Measurements from ENCODE around the gene DNAJC2.

Gene DNAJC2

DNA sequence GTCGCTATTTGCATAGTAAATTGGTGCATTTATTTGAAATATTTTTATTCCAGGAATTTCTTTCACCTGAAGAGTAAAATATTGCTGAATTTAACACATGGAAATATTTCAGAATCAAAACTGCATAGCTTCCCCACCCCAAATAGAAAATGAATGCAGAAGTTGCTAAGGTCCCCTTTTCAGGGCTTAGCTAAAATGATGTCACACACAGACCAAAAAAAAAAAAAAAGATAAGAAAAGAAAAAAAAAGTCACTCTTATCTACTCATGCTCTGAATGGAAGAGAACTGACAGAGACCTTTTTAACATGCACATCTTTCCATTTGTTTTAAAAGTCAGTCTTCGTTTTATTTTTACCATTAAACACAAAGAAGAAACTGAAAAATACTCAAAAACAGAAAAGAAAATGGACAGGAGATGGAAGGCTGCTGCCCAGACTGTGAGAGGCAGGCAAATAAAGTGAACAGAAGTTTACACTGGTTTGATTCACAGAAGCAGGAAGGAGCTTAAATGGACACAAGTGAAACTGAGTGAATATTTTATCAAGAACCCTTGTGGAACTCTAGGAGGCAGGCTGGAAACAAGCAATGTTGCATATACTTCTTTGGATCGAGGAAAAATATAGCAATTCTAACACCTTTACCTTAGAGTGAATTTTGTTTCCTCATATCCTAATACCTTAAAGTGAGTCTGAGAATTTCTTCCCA, 34.9 kb upstream of the DNAJC2 start:
- Histone ChIP-seq H3K4me3 (ENCODE audit: low read depth in 1 of 2, low read length in 2 of 2) (no peak overlapping the region), H3K27ac (ENCODE audit: low read depth, low read length) (no peak overlapping the region), H3K9ac (ENCODE audit: low read depth in 1 of 2, low read length in 2 of 2) (no peak overlapping the region), H3K4me1 (ENCODE audit: control insufficient read depth in 1 of 2, insufficient read depth in 2 of 2, low read length in 2 of 2) (no peaks in the 10 kb centered on the region), H3K27me3 (ENCODE audit: control insufficient read depth in 1 of 2, insufficient read depth in 2 of 2, low read length in 2 of 2) (no peaks in the 10 kb centered on the region), H3K9me3 (ENCODE audit: control insufficient read depth in 1 of 2, low read length in 2 of 2) (no peaks in the 10 kb centered on the region), H3K36me3 (ENCODE audit: control insufficient read depth in 1 of 2, insufficient read depth in 2 of 2, low read length in 2 of 2) (no peaks in the 10 kb centered on the region)

- no peak overlapping the region for H3K27ac ChIP-seq (ENCODE audit: low read depth, low read length)
- H3K4me3 ChIP-seq (ENCODE audit: low read depth in 1 of 2, low read length in 2 of 2) = no peak overlapping the region
- H3K9me3 ChIP-seq (ENCODE audit: control insufficient read depth in 1 of 2, low read length in 2 of 2) = no peaks in the 10 kb centered on the region
- H3K4me1 ChIP-seq (ENCODE audit: control insufficient read depth in 1 of 2, insufficient read depth in 2 of 2, low read length in 2 of 2) = no peaks in the 10 kb centered on the region
- H3K27me3 ChIP-seq (ENCODE audit: control insufficient read depth in 1 of 2, insufficient read depth in 2 of 2, low read length in 2 of 2) = no peaks in the 10 kb centered on the region
- peaks cover 5 to 6% of the 10 kb centered on the region in 2 donors for H3K36me3 ChIP-seq (ENCODE audit: control insufficient read depth in 1 of 2, insufficient read depth in 2 of 2, low read length in 2 of 2)
- no peak overlapping the region for H3K9ac ChIP-seq (ENCODE audit: low read depth in 1 of 2, low read length in 2 of 2)
Measured at GRCh38 chr7:103373866-103374643, 29.5 kb upstream of the DNAJC2 start.

- Histone ChIP-seq H3K27ac (ENCODE audit: low read depth, low read length) (no peak overlapping the region), H3K4me3 (ENCODE audit: low read depth in 1 of 2, low read length in 2 of 2) (no peak overlapping the region), H3K36me3 (ENCODE audit: control insufficient read depth in 1 of 2, insufficient read depth in 2 of 2, low read length in 2 of 2) (peaks cover 28 to 42% of the 10 kb centered on the region in 2 donors), H3K9ac (ENCODE audit: low read depth in 1 of 2, low read length in 2 of 2) (no peak overlapping the region), H3K4me1 (ENCODE audit: control insufficient read depth in 1 of 2, insufficient read depth in 2 of 2, low read length in 2 of 2) (no peaks in the 10 kb centered on the region), H3K9me3 (ENCODE audit: control insufficient read depth in 1 of 2, low read length in 2 of 2) (no peaks in the 10 kb centered on the region), H3K27me3 (ENCODE audit: control insufficient read depth in 1 of 2, insufficient read depth in 2 of 2, low read length in 2 of 2) (no peaks in the 10 kb centered on the region)
Measured at GRCh38 chr7:103369432-103369831, 24.9 kb upstream of the DNAJC2 start.

DNA sequence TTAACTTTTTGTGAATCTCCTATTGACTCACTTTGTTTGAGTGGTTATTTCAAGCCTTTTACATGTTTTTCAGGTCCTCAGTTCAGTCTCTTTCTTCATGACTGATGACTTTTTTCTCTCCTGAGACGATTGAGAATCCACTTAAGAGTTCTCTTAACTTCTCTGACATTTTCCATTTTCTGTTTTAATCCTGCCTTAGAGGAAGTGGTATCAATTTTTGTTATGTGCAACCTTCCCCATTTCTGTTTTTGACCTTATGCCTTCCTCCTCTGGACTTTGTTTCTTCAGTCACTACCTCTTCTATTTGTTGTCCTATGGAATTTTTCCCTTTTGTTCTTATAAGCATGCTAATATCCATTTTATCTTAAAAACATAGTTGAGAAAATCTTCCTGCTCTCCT, 5.2 kb upstream of the DNAJC2 start:
- Histone ChIP-seq H3K27ac (ENCODE audit: low read depth, low read length) (no peak overlapping the region), H3K9me3 (ENCODE audit: control insufficient read depth in 1 of 2, low read length in 2 of 2) (no peaks in the 10 kb centered on the region), H3K27me3 (ENCODE audit: control insufficient read depth in 1 of 2, insufficient read depth in 2 of 2, low read length in 2 of 2) (no peaks in the 10 kb centered on the region), H3K4me3 (ENCODE audit: low read depth in 1 of 2, low read length in 2 of 2) (peak overlapping the region in 1 of 2 donors; percentile 13), H3K9ac (ENCODE audit: low read depth in 1 of 2, low read length in 2 of 2) (no peak overlapping the region), H3K4me1 (ENCODE audit: control insufficient read depth in 1 of 2, insufficient read depth in 2 of 2, low read length in 2 of 2) (peaks cover 19 to 20% of the 10 kb centered on the region in 2 donors), H3K36me3 (ENCODE audit: control insufficient read depth in 1 of 2, insufficient read depth in 2 of 2, low read length in 2 of 2) (peaks cover 4 to 22% of the 10 kb centered on the region in 2 donors)

DNA sequence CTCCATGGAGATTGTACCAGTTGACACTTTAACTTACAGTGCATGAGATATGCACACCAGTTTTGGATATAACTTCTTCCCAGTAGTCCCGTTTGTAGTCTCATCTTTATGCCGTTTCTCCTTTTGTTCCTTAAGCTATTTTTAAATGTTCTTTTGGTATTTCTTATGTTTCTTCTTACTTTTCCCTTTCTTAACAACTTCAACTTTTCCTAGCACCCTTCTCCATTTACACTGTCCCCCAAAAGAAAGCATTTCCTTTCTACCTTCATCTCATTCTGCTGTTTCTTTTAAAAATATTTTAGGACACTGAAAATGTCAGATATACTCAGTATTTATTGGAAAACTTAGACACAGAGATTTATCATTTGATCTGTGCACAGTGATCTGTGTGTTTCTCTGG, 4.4 kb upstream of the DNAJC2 start:
- Histone ChIP-seq H3K9me3 (ENCODE audit: control insufficient read depth in 1 of 2, low read length in 2 of 2) (no peaks in the 10 kb centered on the region), H3K4me3 (ENCODE audit: low read depth in 1 of 2, low read length in 2 of 2) (peak overlapping the region; percentile 99), H3K27ac (ENCODE audit: low read depth, low read length) (no peak overlapping the region), H3K4me1 (ENCODE audit: control insufficient read depth in 1 of 2, insufficient read depth in 2 of 2, low read length in 2 of 2) (peaks cover 20 to 22% of the 10 kb centered on the region in 2 donors), H3K27me3 (ENCODE audit: control insufficient read depth in 1 of 2, insufficient read depth in 2 of 2, low read length in 2 of 2) (no peaks in the 10 kb centered on the region), H3K9ac (ENCODE audit: low read depth in 1 of 2, low read length in 2 of 2) (peak overlapping the region in 1 of 2 donors; percentile 26), H3K36me3 (ENCODE audit: control insufficient read depth in 1 of 2, insufficient read depth in 2 of 2, low read length in 2 of 2) (peaks cover 0 to 17% of the 10 kb centered on the region in 2 donors)

GRCh38 chr7:103348452-103348851, 3.9 kb upstream of the DNAJC2 start:
- Histone ChIP-seq H3K36me3 (ENCODE audit: control insufficient read depth in 1 of 2, insufficient read depth in 2 of 2, low read length in 2 of 2) (peaks cover 0 to 15% of the 10 kb centered on the region in 2 donors), H3K4me3 (ENCODE audit: low read depth in 1 of 2, low read length in 2 of 2) (peak overlapping the region; percentile 99), H3K9me3 (ENCODE audit: control insufficient read depth in 1 of 2, low read length in 2 of 2) (no peaks in the 10 kb centered on the region), H3K27ac (ENCODE audit: low read depth, low read length) (no peak overlapping the region), H3K27me3 (ENCODE audit: control insufficient read depth in 1 of 2, insufficient read depth in 2 of 2, low read length in 2 of 2) (no peaks in the 10 kb centered on the region), H3K4me1 (ENCODE audit: control insufficient read depth in 1 of 2, insufficient read depth in 2 of 2, low read length in 2 of 2) (peaks cover 24 to 27% of the 10 kb centered on the region in 2 donors), H3K9ac (ENCODE audit: low read depth in 1 of 2, low read length in 2 of 2) (peak overlapping the region; percentile 26 to 94)

- H3K4me1 ChIP-seq (ENCODE audit: control insufficient read depth in 1 of 2, insufficient read depth in 2 of 2, low read length in 2 of 2) = peaks cover 27 to 30% of the 10 kb centered on the region in 2 donors
- H3K27ac ChIP-seq (ENCODE audit: low read depth, low read length) = peak within 1 kb of the TSS; percentile 73
- peak within 1 kb of the TSS; percentile 94 to 98 for H3K9ac ChIP-seq (ENCODE audit: low read depth in 1 of 2, low read length in 2 of 2)
- H3K4me3 ChIP-seq (ENCODE audit: low read depth in 1 of 2, low read length in 2 of 2) = peak within 1 kb of the TSS; percentile 99
- no peaks in the 10 kb centered on the region for H3K27me3 ChIP-seq (ENCODE audit: control insufficient read depth in 1 of 2, insufficient read depth in 2 of 2, low read length in 2 of 2)
- H3K36me3 ChIP-seq (ENCODE audit: control insufficient read depth in 1 of 2, insufficient read depth in 2 of 2, low read length in 2 of 2) = peaks cover 0 to 7% of the 10 kb centered on the region in 2 donors
- H3K9me3 ChIP-seq (ENCODE audit: control insufficient read depth in 1 of 2, low read length in 2 of 2) = no peaks in the 10 kb centered on the region
Measured at GRCh38 chr7:103347507-103348267, 3.1 kb upstream of the DNAJC2 start, which contains the start of gene PSMC2. TSS of gene PSMC2 (plus strand) at chr7:103347643. CDS start at chr7:103347712, 69 bp downstream.

GRCh38 chr7:103346396-103346795, 1.8 kb upstream of the DNAJC2 start:
- H3K36me3 ChIP-seq (ENCODE audit: control insufficient read depth in 1 of 2, insufficient read depth in 2 of 2, low read length in 2 of 2) = peaks cover 4% of the 10 kb centered on the region in 2 donors
- H3K4me3 ChIP-seq (ENCODE audit: low read depth in 1 of 2, low read length in 2 of 2) = no peak overlapping the region
- H3K27ac ChIP-seq (ENCODE audit: low read depth, low read length) = no peak overlapping the region
- H3K27me3 ChIP-seq (ENCODE audit: control insufficient read depth in 1 of 2, insufficient read depth in 2 of 2, low read length in 2 of 2) = no peaks in the 10 kb centered on the region
- no peaks in the 10 kb centered on the region for H3K9me3 ChIP-seq (ENCODE audit: control insufficient read depth in 1 of 2, low read length in 2 of 2)
- H3K9ac ChIP-seq (ENCODE audit: low read depth in 1 of 2, low read length in 2 of 2) = no peak overlapping the region
- H3K4me1 ChIP-seq (ENCODE audit: control insufficient read depth in 1 of 2, insufficient read depth in 2 of 2, low read length in 2 of 2) = peaks cover 27 to 30% of the 10 kb centered on the region in 2 donors

GRCh38 chr7:103343758-103344452, 662 bp downstream of the DNAJC2 start:
- Histone ChIP-seq H3K9me3 (ENCODE audit: control insufficient read depth in 1 of 2, low read length in 2 of 2) (no peaks in the 10 kb centered on the region), H3K27me3 (ENCODE audit: control insufficient read depth in 1 of 2, insufficient read depth in 2 of 2, low read length in 2 of 2) (no peaks in the 10 kb centered on the region), H3K4me3 (ENCODE audit: low read depth in 1 of 2, low read length in 2 of 2) (peak overlapping the region; percentile 90 to 96), H3K27ac (ENCODE audit: low read depth, low read length) (peak overlapping the region; percentile 72), H3K36me3 (ENCODE audit: control insufficient read depth in 1 of 2, insufficient read depth in 2 of 2, low read length in 2 of 2) (peaks cover 14 to 19% of the 10 kb centered on the region in 2 donors), H3K4me1 (ENCODE audit: control insufficient read depth in 1 of 2, insufficient read depth in 2 of 2, low read length in 2 of 2) (peaks cover 28 to 33% of the 10 kb centered on the region in 2 donors), H3K9ac (ENCODE audit: low read depth in 1 of 2, low read length in 2 of 2) (peak overlapping the region; percentile 93 to 97)
